A673 (cell line): ENCODE measurements around the gene PPP1R13B. TPM values are rescaled to one million over a fixed set of nuclear protein-coding genes. Genes with fewer than 3 reads are reported as not detected.

Experiments used
- BruUV-seq: library from RNA; stranded (reverse); fragments of 400-500 nt; replicated peaks from 2 replicates; lab custom pipeline; 2021; lab: Mats Ljungman, UMichigan
- CTCF ChIA-PET: fragments of 300-600 bp; sonication (Branson Sonifier 250); formaldehyde crosslinking; loops from one replicate; lab custom pipeline; 2022; ENCODE audit warnings: antibody characterized with exemption; lab: Charles Lee
- POLR2A ChIA-PET: fragments of 300-600 bp; sonication (Branson Sonifier 250); formaldehyde crosslinking; loops from one replicate; lab custom pipeline; 2022; ENCODE audit warnings: antibody characterized with exemption; ENCODE audit not compliant: low non-redundant PET; lab: Charles Lee
- DNase-seq: peaks from one replicate; pipeline ENCODE4 v3.0.0-alpha.2; 2015; ENCODE audit warnings: low spot score
- H3K27ac ChIP-seq: fragments of 200-600 bp; sonication (generic); 2 replicates; pipeline ENCODE4 v1.5.1; 2016; ENCODE audit warnings: mixed run types, low read depth, mild to moderate bottlenecking, mixed read lengths, antibody characterized with exemption, low read length; ENCODE audit not compliant: poor library complexity, severe bottlenecking
- H3K27me3 ChIP-seq: fragments of 200-600 bp; sonication (generic); replicated peaks from 2 replicates; pipeline ENCODE4 v1.6.1; 2017; ENCODE audit warnings: mixed run types, low read depth, mild to moderate bottlenecking, mixed read lengths, antibody characterized with exemption, low read length; ENCODE audit not compliant: insufficient read depth, poor library complexity
- H3K36me3 ChIP-seq: fragments of 200-600 bp; sonication (generic); 2 replicates; pipeline ENCODE4 v1.6.1; 2016; ENCODE audit warnings: mixed run types, mild to moderate bottlenecking, mixed read lengths, antibody characterized with exemption, low read length; ENCODE audit not compliant: insufficient read depth, poor library complexity, severe bottlenecking
- H3K4me1 ChIP-seq: fragments of 200-600 bp; sonication (generic); 2 replicates; pipeline ENCODE4 v1.6.1; 2017; ENCODE audit warnings: mixed run types, mild to moderate bottlenecking, mixed read lengths, antibody characterized with exemption, low read length; ENCODE audit not compliant: insufficient read depth, poor library complexity, severe bottlenecking
- H3K4me3 ChIP-seq: fragments of 200-600 bp; sonication (generic); 2 replicates; pipeline ENCODE4 v1.5.1; 2016; ENCODE audit warnings: low read depth, mixed run types, mild to moderate bottlenecking, mixed read lengths, low read length; ENCODE audit not compliant: poor library complexity, severe bottlenecking
- H3K9me3 ChIP-seq: fragments of 200-600 bp; sonication (generic); 2 replicates; pipeline ENCODE4 v1.6.1; 2016; ENCODE audit warnings: mixed run types, low read depth, mild to moderate bottlenecking, mixed read lengths, antibody characterized with exemption, low read length; ENCODE audit not compliant: poor library complexity, severe bottlenecking
- EZH2 ChIP-seq: fragments of 200-600 bp; sonication (generic); IDR thresholded peaks from 2 replicates; pipeline ENCODE4 v1.6.1; 2017; ENCODE audit warnings: borderline replicate concordance, low read depth, mild to moderate bottlenecking, mixed read lengths, antibody characterized with exemption, low read length; ENCODE audit not compliant: poor library complexity, severe bottlenecking
- intact Hi-C: fragments of 100-400 bp; cut with micrococcal nuclease; formaldehyde crosslinking; loops from one replicate; pipeline ENCODE4 v1.10.0; 2022; ENCODE audit not compliant: unreplicated experiment
- total RNA-seq: library from RNA; stranded (reverse); gene quantifications from 2 replicates; pipeline ENCODE4 v1.2.3, GENCODE V29; 2021
- TF ChIP-seq, protein P1 (sequence below): fragments of 300-800, 200-600 bp; sonication (generic); conservative IDR thresholded peaks from 2 replicates; pipeline ENCODE4 v1.5.1; 2017; ENCODE audit warnings: low read depth, mild to moderate bottlenecking, antibody characterized with exemption, low read length, moderate library complexity, mixed read lengths

The PPP1R13B gene
- total RNA-seq, 1 experiment from 2014 or later = 4.8 TPM

DNA sequence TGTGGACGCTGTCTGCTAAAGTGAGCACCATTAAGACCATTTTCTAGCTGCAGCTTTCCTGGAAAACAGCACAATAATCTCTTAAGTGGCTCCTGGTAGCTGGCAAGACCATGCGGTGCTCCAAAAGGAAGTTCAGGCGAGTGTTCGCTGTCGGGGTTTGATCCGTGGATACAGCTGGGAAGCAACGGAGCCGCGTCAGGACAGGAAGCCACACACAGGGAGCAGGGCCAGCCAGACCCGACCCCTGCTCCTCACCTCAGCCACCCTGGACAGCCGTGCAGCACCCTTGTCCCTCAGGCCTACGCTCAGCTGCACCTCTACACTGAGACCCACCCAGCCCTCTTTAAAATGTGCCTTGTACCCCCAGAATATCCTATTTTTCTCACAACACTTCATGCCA, 112.4 kb downstream of the PPP1R13B start:
- H3K4me1 ChIP-seq = no peaks in the 10 kb centered on the region
- no TSS peak for BruUV-seq
- no peak overlapping the region for H3K27ac ChIP-seq
- H3K27me3 ChIP-seq = no peaks in the 10 kb centered on the region
- DNase-seq = no peak
- peaks cover 16% of the 10 kb centered on the region for H3K36me3 ChIP-seq
- ChIA-PET POLR2A (no interaction called here), CTCF (no interaction called here)
- intact Hi-C loops = no loop called here
- H3K4me3 ChIP-seq = no peak overlapping the region
- H3K9me3 ChIP-seq = no peaks in the 10 kb centered on the region
- TF ChIP-seq, protein P1, sequence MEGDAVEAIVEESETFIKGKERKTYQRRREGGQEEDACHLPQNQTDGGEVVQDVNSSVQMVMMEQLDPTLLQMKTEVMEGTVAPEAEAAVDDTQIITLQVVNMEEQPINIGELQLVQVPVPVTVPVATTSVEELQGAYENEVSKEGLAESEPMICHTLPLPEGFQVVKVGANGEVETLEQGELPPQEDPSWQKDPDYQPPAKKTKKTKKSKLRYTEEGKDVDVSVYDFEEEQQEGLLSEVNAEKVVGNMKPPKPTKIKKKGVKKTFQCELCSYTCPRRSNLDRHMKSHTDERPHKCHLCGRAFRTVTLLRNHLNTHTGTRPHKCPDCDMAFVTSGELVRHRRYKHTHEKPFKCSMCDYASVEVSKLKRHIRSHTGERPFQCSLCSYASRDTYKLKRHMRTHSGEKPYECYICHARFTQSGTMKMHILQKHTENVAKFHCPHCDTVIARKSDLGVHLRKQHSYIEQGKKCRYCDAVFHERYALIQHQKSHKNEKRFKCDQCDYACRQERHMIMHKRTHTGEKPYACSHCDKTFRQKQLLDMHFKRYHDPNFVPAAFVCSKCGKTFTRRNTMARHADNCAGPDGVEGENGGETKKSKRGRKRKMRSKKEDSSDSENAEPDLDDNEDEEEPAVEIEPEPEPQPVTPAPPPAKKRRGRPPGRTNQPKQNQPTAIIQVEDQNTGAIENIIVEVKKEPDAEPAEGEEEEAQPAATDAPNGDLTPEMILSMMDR = no peak
- TF ChIP-seq EZH2 = no peak

DNA sequence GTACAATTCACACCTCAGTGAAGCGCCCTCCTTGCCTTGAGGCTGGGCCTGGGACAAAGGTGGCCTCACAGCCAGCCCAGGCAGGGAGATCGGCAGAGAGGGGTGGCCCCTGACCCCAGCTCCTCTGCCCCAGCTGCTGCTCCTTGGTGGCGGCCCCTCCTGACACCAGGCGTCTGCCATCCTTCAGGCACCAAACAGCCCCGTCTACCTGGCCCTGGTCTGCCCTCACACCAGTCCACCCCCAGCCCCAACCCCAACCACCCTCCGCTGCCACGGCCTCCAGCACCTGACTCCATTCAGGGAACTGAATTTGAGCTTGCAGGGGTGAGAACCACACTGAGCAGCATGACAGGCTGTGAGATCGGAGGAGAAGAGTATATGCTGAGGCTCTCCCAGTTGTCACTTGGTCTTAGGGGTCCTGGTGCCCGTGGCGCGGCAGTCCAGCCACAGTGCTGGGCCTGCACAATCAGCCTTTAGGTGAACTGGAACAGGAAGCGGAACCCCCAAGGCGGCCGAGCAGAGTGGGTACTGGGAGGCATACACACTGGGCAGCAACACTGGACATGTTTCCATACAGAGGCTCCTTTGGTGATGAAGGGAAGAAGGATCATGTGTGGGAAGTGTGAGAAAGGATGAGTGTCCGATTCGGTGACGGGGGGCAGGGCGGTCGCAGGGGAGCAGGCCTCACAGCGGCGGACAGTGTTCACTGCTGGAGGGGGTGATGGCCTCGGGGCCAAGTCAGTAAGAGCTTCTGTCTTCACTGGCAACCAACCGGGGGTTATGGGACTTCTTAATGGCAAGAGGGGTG, 113.1 kb downstream of the PPP1R13B start:
- no peak for DNase-seq
- Histone ChIP-seq H3K27ac (no peak overlapping the region), H3K4me1 (no peaks in the 10 kb centered on the region), H3K36me3 (peaks cover 22% of the 10 kb centered on the region), H3K9me3 (no peaks in the 10 kb centered on the region), H3K4me3 (no peak overlapping the region), H3K27me3 (no peaks in the 10 kb centered on the region)
- CTCF ChIA-PET = no interaction called here
- POLR2A ChIA-PET = no interaction called here
- TF ChIP-seq EZH2 = no peak
- TF ChIP-seq, protein P1 = no peak
- intact Hi-C loops = no loop called here
- BruUV-seq = no TSS peak

DNA sequence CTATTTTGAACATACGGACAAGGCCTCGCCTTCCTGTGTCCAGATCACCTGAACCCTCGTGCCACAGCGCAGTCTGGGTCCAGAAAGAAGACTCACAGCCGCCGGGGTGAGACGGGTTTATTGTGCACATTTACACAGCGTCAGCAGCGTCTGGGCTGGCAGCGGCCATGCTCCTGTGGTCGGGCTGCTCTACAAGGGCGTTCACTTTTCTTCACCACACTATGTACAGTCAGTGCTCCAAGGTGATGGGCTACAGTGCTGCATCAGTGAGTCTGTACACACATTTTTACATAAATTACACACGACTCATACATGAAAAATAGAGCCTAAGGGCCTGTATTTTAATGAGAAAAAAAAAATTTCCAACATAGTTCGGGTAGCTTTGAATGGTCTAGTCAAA, 113.7 kb downstream of the PPP1R13B start:
- CTCF ChIA-PET = no interaction called here

More for the DNA sequence above, 113.7 kb downstream of the PPP1R13B start:
- no peak overlapping the region for H3K4me3 ChIP-seq
- H3K4me1 ChIP-seq = no peaks in the 10 kb centered on the region
- no peaks in the 10 kb centered on the region for H3K9me3 ChIP-seq
- no TSS peak for BruUV-seq
- H3K27ac ChIP-seq = no peak overlapping the region
- POLR2A ChIA-PET = no interaction called here
- peaks cover 25% of the 10 kb centered on the region for H3K36me3 ChIP-seq
- DNase-seq = no peak
- intact Hi-C loops = no loop called here
- TF ChIP-seq, protein P1 = no peak
- no peak for TF ChIP-seq EZH2
- H3K27me3 ChIP-seq = no peaks in the 10 kb centered on the region
